ENCODE data around the gene TIGAR. TPM values are rescaled to one million over a fixed set of nuclear protein-coding genes. Genes with fewer than 3 reads are reported as not detected.

TIGAR gene
- total RNA-seq, 2 donors from 2014 or later, result 3.7 to 4.2 TPM

DNA sequence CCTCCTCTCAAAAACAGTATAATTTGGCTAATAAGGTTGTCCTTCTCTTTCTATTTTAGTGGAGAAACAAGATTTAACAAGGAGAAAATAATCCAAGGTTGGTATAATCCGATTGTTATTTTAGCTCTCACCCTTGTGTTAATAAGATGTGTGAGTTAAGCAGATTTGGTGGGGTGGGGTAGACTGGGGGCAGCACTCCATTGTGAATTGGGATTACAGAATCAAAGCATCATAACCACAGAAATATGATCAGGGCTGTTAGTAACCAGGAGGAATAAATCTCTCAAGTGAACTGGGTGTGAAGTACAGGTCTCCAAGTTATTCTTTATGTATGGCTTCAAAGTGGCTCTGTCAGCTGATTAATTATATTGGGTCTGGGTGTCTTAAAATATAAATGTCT, 10.2 kb downstream of the TIGAR start:
- peaks cover 6% of the 10 kb centered on the region for H3K36me3 ChIP-seq
- no peaks in the 10 kb centered on the region for H3K4me1 ChIP-seq
- no peak overlapping the region for H3K4me3 ChIP-seq
- H3K27ac ChIP-seq, result no peak overlapping the region
- H3K9me3 ChIP-seq, result no peaks in the 10 kb centered on the region
- no peaks in the 10 kb centered on the region for H3K27me3 ChIP-seq
- TF ChIP-seq, protein P1, sequence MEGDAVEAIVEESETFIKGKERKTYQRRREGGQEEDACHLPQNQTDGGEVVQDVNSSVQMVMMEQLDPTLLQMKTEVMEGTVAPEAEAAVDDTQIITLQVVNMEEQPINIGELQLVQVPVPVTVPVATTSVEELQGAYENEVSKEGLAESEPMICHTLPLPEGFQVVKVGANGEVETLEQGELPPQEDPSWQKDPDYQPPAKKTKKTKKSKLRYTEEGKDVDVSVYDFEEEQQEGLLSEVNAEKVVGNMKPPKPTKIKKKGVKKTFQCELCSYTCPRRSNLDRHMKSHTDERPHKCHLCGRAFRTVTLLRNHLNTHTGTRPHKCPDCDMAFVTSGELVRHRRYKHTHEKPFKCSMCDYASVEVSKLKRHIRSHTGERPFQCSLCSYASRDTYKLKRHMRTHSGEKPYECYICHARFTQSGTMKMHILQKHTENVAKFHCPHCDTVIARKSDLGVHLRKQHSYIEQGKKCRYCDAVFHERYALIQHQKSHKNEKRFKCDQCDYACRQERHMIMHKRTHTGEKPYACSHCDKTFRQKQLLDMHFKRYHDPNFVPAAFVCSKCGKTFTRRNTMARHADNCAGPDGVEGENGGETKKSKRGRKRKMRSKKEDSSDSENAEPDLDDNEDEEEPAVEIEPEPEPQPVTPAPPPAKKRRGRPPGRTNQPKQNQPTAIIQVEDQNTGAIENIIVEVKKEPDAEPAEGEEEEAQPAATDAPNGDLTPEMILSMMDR (IDR thresholded peaks at IDR 0.05), result no peak
- no peak for DNase-seq (ENCODE audit: low spot score)

DNA sequence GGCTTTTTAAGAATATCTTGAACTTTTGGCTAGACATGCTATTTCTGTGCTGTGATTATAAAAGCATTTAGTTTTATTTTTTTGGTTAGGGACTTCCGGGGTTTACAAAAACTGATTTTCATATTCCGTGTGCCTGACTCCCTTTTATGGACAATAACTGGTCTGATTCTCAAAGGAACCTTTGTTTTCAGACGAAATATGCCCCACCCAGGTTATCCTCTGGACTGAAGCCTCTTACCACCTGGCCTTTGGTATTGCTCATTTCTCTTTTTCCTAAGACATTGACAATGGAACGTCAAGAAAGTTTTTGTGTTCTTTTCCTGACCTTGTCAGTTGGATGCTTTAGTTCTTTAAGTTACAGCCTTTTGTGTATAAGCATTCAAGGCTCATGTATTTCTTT, 10.8 kb downstream of the TIGAR start:
- TF ChIP-seq, protein P1 (IDR thresholded peaks at IDR 0.05), result no peak
- Histone ChIP-seq H3K36me3 (peaks cover 10% of the 10 kb centered on the region), H3K27ac (no peak overlapping the region), H3K4me3 (no peak overlapping the region), H3K4me1 (no peaks in the 10 kb centered on the region), H3K9me3 (no peaks in the 10 kb centered on the region), H3K27me3 (no peaks in the 10 kb centered on the region)
- DNase-seq (ENCODE audit: low spot score), result no peak

DNA sequence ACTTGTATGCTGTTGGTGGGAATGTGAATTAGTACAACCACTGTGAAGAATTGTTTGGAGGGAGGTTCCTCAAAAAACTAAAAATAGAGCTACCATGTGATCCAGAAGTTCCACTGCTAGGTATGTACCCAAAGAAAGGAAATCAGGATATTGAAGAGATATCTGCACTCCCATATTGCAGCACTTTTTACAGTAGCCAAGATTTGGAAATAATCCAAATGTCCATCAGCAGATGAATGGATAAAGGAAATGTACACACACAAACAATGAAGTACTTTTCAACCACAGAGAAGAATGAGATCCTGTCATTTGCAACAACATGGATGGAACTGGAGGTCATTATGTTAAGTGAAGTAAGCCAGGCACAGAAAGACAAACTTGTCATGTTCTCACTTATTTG, 25.9 kb downstream of the TIGAR start:
- TF ChIP-seq, protein P1 (IDR thresholded peaks at IDR 0.05), result no peak
- no peaks in the 10 kb centered on the region for H3K36me3 ChIP-seq
- no peak for DNase-seq (ENCODE audit: low spot score)
- no peaks in the 10 kb centered on the region for H3K27me3 ChIP-seq
- H3K4me1 ChIP-seq, result no peaks in the 10 kb centered on the region
- no peaks in the 10 kb centered on the region for H3K9me3 ChIP-seq
- H3K4me3 ChIP-seq, result no peak overlapping the region
- no peak overlapping the region for H3K27ac ChIP-seq

DNA sequence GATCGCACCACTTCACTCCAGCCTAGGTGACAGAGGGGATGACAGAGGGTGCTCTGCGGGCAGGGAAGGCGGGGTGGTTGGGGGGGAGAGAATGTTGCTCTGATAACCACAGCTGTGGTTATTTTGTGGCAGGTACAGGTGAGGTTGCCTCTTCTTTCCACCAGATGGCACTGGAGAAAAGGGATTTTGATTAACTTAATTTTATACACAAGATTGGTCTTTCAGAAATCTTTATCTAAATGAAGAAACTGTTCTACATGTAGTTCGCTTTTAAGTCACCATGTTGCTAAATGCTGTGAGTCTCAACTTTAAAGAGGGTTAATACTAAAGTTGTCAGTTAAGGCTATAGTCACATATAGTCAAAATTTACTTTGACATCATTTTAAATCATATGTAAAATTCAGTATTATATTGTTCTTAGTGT, 32.8 kb downstream of the TIGAR start:
- no peak overlapping the region for H3K4me3 ChIP-seq
- peaks cover 0 to 6% of the 10 kb centered on the region in 2 donors for H3K4me1 ChIP-seq
- no peaks in the 10 kb centered on the region for H3K9me3 ChIP-seq
- TF ChIP-seq, protein P1 (IDR thresholded peaks at IDR 0.05), result peak; percentile 28 to 64
- DNase-seq (ENCODE audit: low spot score), result no peak
- H3K27ac ChIP-seq, result no peak overlapping the region
- H3K27me3 ChIP-seq, result no peaks in the 10 kb centered on the region
- H3K36me3 ChIP-seq, result peaks cover 13% of the 10 kb centered on the region

DNA sequence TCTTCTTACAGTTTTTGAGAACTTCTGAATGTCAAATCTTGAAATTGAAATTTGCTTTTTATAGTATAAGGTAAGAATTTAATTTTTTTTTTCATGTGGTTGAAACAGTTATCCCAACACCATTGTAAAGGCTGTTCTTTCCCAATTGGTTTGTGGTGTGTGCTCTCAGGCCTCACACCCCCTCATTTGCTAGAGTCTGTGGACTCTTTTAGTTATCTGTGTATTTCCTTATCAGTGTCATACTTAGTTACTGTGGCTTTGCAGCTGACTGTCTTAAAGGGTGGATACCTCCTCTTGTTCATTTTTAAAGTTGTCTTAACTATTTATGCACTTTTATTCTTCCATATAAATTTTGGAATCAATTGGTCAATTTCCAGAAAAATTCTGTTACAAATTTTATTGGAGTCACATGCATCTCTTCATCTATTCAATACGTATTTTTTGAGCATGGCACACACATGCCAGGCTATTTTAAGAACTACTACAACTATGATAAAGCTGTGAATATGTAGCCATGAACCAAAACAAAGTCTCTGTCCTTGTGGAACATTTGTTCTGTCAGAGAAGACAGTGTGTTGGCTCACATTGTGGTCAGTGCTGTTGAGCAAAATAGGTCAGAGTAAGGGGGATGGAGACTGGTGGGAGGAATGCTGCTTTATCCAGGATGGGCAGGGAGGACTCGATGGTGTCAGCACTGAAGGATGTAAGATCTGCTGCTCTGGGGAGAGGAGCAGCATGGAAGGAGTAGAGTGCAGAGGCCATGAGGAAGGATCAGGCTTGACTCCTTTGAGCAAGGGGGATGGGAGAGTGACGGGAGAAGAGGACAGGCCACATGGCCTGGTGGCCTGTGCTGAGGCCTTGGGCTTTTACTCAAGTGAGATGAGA, 34.4 kb downstream of the TIGAR start:
- TF ChIP-seq, protein P1 (IDR thresholded peaks at IDR 0.05), result no peak
- Histone ChIP-seq H3K4me1 (peaks cover 0 to 6% of the 10 kb centered on the region in 2 donors), H3K4me3 (no peak overlapping the region), H3K27ac (peak overlapping the region; percentile 32 to 40), H3K9me3 (no peaks in the 10 kb centered on the region), H3K36me3 (peaks cover 13% of the 10 kb centered on the region), H3K27me3 (no peaks in the 10 kb centered on the region)
- DNase-seq (ENCODE audit: low spot score), result no peak

DNA sequence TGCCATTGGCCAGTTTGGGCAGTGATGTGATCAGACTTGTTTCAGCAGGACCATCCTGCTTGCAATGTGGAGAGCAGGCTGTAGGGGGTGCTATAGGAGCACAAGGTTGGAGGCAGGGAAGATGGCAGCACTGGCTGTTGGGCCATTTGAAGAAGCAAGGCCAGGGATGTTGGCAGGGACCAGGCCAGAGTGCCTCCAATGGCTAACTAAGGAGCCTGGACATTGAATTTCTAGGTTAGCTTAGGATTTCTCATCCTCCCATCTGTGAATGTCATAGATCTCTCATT, 35.0 kb downstream of the TIGAR start:
- H3K27ac ChIP-seq, result peak overlapping the region; percentile 32 to 40
- peaks cover 13% of the 10 kb centered on the region for H3K36me3 ChIP-seq
- no peak for DNase-seq (ENCODE audit: low spot score)
- TF ChIP-seq, protein P1 (IDR thresholded peaks at IDR 0.05), result peak in 1 of 2 donors; percentile 49
- H3K27me3 ChIP-seq, result no peaks in the 10 kb centered on the region
- H3K4me3 ChIP-seq, result no peak overlapping the region
- no peaks in the 10 kb centered on the region for H3K9me3 ChIP-seq
- H3K4me1 ChIP-seq, result peaks cover 0 to 6% of the 10 kb centered on the region in 2 donors

Data from right atrium auricular region (tissue), 2 donors.